ENCODE measurements around the gene PRELP. TPM values are rescaled to one million over a fixed set of nuclear protein-coding genes. Genes with fewer than 3 reads are reported as not detected.

The PRELP gene
- total RNA-seq, 1 experiment from 2014 or later = 0.07 TPM

GRCh38 chr1:203506858-203507626 lies 31.4 kb downstream of the PRELP start:
- Histone ChIP-seq H4K20me1 (ENCODE audit: control insufficient read depth, insufficient read depth, insufficient read length) (no peaks in the 10 kb centered on the region), H2BK5ac (ENCODE audit: insufficient read length, low read length) (no peak overlapping the region), H2BK15ac (ENCODE audit: low read depth, low read length) (no peak overlapping the region), H2BK12ac (ENCODE audit: insufficient read length, low read depth, low read length) (no peak overlapping the region), H3K23ac (ENCODE audit: insufficient read length, low read depth, low read length) (no peak overlapping the region), H2AK5ac (ENCODE audit: insufficient read length, low read length) (no peak overlapping the region), H3K9me3 (ENCODE audit: control insufficient read depth, low read depth, low read length) (no peaks in the 10 kb centered on the region), H3K18ac (ENCODE audit: insufficient read length, low read depth, low read length) (no peak overlapping the region), H4K91ac (ENCODE audit: insufficient read length, low read depth, low read length) (no peak overlapping the region), H3K4ac (ENCODE audit: low read depth, low read length) (no peak overlapping the region), H4K5ac (ENCODE audit: insufficient read length, low read depth, low read length) (no peak overlapping the region), H3K14ac (ENCODE audit: insufficient read depth, low read length) (0 out of 2 replicates have a peak overlapping the region, but pooled peaks have one; percentile 24), H3K23me2 (ENCODE audit: insufficient read length, low read depth, low read length, poor library complexity, severe bottlenecking) (no peaks in the 10 kb centered on the region), H3K27ac (ENCODE audit: insufficient read length, low read depth, low read length) (no peak overlapping the region), H3K79me1 (ENCODE audit: insufficient read depth, low read depth, low read length, poor library complexity, severe bottlenecking) (no peaks in the 10 kb centered on the region), H3T11ph (ENCODE audit: low read length) (no peak overlapping the region), H3K4me2 (ENCODE audit: insufficient read depth, insufficient read length, low read length) (no peak overlapping the region), H4K8ac (replicated peaks; ENCODE audit: insufficient read length, low read depth, low read length) (no peak overlapping the region), H3K27me3 (ENCODE audit: insufficient read depth, low read length) (no peaks in the 10 kb centered on the region), H2BK20ac (ENCODE audit: low read depth, low read length, poor library complexity, severe bottlenecking) (no peak overlapping the region), H2BK120ac (ENCODE audit: low read depth, low read length, poor library complexity, severe bottlenecking) (no peak overlapping the region), H2AFZ (ENCODE audit: low read length) (no peak overlapping the region), H3K9ac (ENCODE audit: extremely low read depth, insufficient read length, low read length) (no peak overlapping the region), H3K79me2 (ENCODE audit: insufficient read depth, low read length) (no peaks in the 10 kb centered on the region), H3K4me1 (ENCODE audit: insufficient read depth, low read length) (peaks cover 3% of the 10 kb centered on the region), H3K56ac (ENCODE audit: insufficient read length, low read depth, low read length) (no peak overlapping the region)
- WGBS (ENCODE audit: extremely low coverage, insufficient read length, low lambda C conversion rate) = no CpG with 5 or more reads among the region's 6 CpGs
- no peak for TF ChIP-seq CTCF (conservative IDR thresholded peaks at IDR 0.05)
- H3K4me3 Mint-ChIP-seq = no peak overlapping the region
- H3K36me3 Mint-ChIP-seq (ENCODE audit: insufficient read depth in 1 of 3, low read depth in 3 of 3) = no peaks in the 10 kb centered on the region
- H3K27ac Mint-ChIP-seq = no peak overlapping the region; a peak in 1 of 7 replicates
- no peaks in the 10 kb centered on the region for H3K9me3 Mint-ChIP-seq
- H3K27me3 Mint-ChIP-seq (ENCODE audit: low read depth) = peaks cover 17% of the 10 kb centered on the region
- peaks cover 45 to 49% of the 10 kb centered on the region in 2 experiments for H3K4me1 Mint-ChIP-seq
- DNase-seq = no peak

Measured in H9 (cell line).